Measurements from ENCODE around the gene ANKFN1. TPM values are rescaled to one million over a fixed set of nuclear protein-coding genes. Genes with fewer than 3 reads are reported as not detected.

Gene ANKFN1
- total and polyA plus RNA-seq, 2 experiments from 2014 or later: 0.21 TPM; not detected in 1

DNA sequence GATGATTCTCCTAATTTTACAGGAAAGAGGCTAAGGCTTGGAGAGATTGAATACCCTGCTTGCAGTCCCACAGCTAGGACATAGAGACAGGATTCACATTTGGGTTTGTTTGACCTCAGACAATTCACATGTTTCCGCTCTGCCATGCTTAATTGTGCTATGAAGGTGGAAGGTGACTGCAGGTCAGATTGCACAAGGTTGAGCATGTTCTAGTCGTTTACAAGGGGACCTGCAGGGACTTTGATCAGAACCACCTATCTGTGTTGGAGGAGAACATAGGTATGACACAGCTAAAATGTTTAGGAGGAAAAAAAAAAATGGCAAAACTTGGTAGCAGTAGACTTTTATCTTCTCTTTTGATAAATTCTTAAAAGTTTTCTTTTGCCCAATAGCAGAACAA is 4.9 kb upstream of the ANKFN1 start:
- H3K4me1 ChIP-seq (ENCODE audit: low read depth): no peaks in the 10 kb centered on the region
- DNase-seq (ENCODE audit: low read depth in 1 of 2, low spot score in 1 of 2): no peak
- H3K9me3 ChIP-seq (ENCODE audit: low read depth): no peaks in the 10 kb centered on the region
- no peak overlapping the region for H3K4me3 ChIP-seq
- no peak for TF ChIP-seq CTCF (IDR thresholded peaks at IDR 0.05; ENCODE audit: low read depth, low read length)
- no peaks in the 10 kb centered on the region for H3K36me3 ChIP-seq
- H3K27ac ChIP-seq: no peak overlapping the region
- H3K27me3 ChIP-seq: no peaks in the 10 kb centered on the region

DNA sequence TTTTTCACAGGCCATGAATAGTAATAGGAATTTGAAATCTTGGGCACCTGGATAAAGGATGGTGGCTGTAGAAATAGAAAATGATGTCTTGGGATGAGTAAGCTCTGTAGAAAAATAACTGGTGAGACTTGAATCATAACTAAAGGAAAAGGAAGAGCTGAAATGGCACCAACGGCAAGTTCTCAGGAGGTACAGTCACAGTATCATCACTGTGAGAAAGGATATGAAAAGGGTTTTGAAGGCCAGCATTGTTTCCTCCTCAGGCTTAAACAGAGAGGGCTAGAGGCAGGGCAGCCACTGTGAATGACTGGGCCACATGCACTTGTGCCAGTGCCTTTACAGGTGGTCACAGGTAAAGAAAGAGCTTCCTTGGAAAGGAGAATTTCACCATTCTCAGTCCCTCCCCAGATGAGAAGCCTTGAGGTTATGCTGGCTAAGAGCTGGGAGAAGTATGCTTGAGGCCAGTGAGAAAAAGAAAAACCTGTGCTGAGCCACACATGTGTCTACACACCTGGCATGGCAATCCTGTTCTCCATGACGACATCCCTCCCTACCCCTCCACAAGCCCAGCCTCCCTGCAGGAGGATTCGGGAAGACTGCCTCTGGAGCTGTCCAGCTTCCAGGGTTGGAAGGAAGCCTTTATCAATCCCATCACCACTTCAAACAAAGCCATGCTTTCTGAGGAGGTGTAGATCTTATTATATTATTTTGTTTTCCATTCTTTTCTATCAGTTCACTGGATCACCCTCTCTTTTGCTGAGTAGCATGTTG is 3.8 kb upstream of the ANKFN1 start:
- no peaks in the 10 kb centered on the region for H3K4me1 ChIP-seq (ENCODE audit: low read depth)
- no peak overlapping the region for H3K4me3 ChIP-seq
- TF ChIP-seq CTCF (IDR thresholded peaks at IDR 0.05; ENCODE audit: low read depth, low read length): no peak
- H3K36me3 ChIP-seq: no peaks in the 10 kb centered on the region
- no peak overlapping the region for H3K27ac ChIP-seq
- no peaks in the 10 kb centered on the region for H3K27me3 ChIP-seq
- DNase-seq (ENCODE audit: low read depth in 1 of 2, low spot score in 1 of 2): no peak
- H3K9me3 ChIP-seq (ENCODE audit: low read depth): no peaks in the 10 kb centered on the region

DNA sequence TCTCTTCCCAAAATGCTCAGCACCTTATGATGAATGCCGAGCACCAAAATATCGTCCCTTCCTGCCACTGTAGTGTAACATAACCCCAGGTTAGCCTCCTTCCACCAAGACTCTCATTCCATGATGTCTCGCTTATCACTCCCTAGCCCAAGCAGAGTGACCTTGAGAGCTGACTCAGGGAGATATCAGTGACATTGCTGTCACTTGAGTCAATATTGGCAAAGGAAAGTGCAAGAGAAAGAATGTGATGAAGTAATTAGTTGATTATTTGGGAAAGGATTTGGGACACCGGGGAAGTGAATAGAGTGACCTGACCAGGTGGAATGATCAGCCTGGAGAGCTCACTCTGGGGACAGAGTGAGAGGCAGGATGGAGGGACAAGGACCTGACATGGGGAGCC is 2.6 kb upstream of the ANKFN1 start:
- DNase-seq (ENCODE audit: low read depth in 1 of 2, low spot score in 1 of 2): no peak
- Histone ChIP-seq H3K4me3 (no peak overlapping the region), H3K27ac (no peak overlapping the region), H3K36me3 (no peaks in the 10 kb centered on the region), H3K4me1 (ENCODE audit: low read depth) (no peaks in the 10 kb centered on the region), H3K27me3 (no peaks in the 10 kb centered on the region), H3K9me3 (ENCODE audit: low read depth) (no peaks in the 10 kb centered on the region)
- TF ChIP-seq CTCF (IDR thresholded peaks at IDR 0.05; ENCODE audit: low read depth, low read length): no peak

DNA sequence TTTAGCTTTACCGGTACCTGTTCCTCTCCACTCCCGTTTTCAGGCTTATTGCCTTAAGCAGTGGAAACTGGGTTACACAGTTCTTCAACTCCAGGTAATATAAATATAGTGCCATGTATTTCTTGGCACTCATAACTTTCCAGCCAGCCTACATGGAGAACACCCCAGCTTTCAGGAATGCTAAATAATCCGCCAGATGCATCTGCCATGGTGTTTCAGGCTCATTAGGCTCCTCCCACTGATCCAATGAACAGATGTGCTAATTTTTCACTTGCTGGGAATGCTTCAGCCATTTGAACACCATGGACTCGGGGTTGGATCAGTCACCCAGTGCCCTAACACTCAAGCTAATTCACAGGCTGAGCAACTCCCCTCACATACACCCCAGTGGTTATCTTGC is 4.6 kb downstream of the ANKFN1 start:
- DNase-seq (ENCODE audit: low read depth in 1 of 2, low spot score in 1 of 2): no peak
- H3K27me3 ChIP-seq: no peaks in the 10 kb centered on the region
- H3K4me3 ChIP-seq: no peak overlapping the region
- TF ChIP-seq CTCF (IDR thresholded peaks at IDR 0.05; ENCODE audit: low read depth, low read length): no peak
- H3K36me3 ChIP-seq: no peaks in the 10 kb centered on the region
- no peaks in the 10 kb centered on the region for H3K4me1 ChIP-seq (ENCODE audit: low read depth)
- H3K27ac ChIP-seq: no peak overlapping the region
- H3K9me3 ChIP-seq (ENCODE audit: low read depth): no peaks in the 10 kb centered on the region

DNA sequence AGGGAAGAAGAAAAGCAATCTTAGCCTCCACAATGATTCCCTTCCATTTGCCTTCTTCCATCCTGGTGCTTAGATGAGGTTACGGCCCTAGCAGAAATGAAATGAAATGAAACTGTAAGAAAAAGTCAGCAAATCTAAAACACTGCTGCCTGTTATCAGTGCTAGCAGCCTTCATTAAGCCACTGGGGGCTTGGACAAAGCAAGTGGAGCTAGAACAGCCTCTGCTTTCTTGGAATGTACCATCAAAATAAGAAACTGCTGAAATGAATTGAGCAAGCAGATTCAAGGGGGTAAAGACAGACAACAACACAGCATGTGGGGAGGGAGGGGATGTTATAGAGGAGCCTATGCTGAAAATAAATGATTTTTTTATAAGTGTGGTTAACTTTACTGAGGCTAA is 5.1 kb downstream of the ANKFN1 start:
- DNase-seq (ENCODE audit: low read depth in 1 of 2, low spot score in 1 of 2): no peak
- TF ChIP-seq CTCF (IDR thresholded peaks at IDR 0.05; ENCODE audit: low read depth, low read length): no peak
- Histone ChIP-seq H3K36me3 (no peaks in the 10 kb centered on the region), H3K27ac (no peak overlapping the region), H3K4me1 (ENCODE audit: low read depth) (no peaks in the 10 kb centered on the region), H3K27me3 (no peaks in the 10 kb centered on the region), H3K4me3 (no peak overlapping the region), H3K9me3 (ENCODE audit: low read depth) (no peaks in the 10 kb centered on the region)

Measured in cardiac muscle cell (in vitro differentiated cells and primary cell).